ENCODE data around the gene ADAMTSL4.

GRCh38 chr1:150575072-150575489 is 25.9 kb downstream of the ADAMTSL4 start:
- TF ChIP-seq POLR2A (IDR thresholded peaks at IDR 0.05) (no peak), CTCF (IDR thresholded peaks at IDR 0.05) (no peak)
